ENCODE data around the gene MEIS1. TPM values are rescaled to one million over a fixed set of nuclear protein-coding genes. Genes with fewer than 3 reads are reported as not detected.

The MEIS1 gene
- polyA plus RNA-seq (2012; ENCODE audit: insufficient read length, low read depth) = 10.6 TPM

- TF ChIP-seq TAF1 (IDR thresholded peaks at IDR 0.05; ENCODE audit: borderline replicate concordance, insufficient read depth, low read length) (peak; percentile 98), FOXP2 (optimal IDR thresholded peaks at IDR 0.05; ENCODE audit: borderline replicate concordance, extremely low read depth, extremely low read length, insufficient read depth) (peak; percentile 97), POLR2AphosphoS5 (IDR thresholded peaks at IDR 0.05; ENCODE audit: low read depth, low read length) (peak; percentile 89), SIN3A (IDR thresholded peaks at IDR 0.05; ENCODE audit: borderline replicate concordance, insufficient read depth, low read length) (peak; percentile 95), REST (IDR thresholded peaks at IDR 0.05; ENCODE audit: insufficient read depth in 1 of 2, low read depth in 2 of 2, low read length in 2 of 2) (peak; percentile 46 to 71; a peak in 2 of 4 replicates)
Measured at GRCh38 chr2:66434679-66435548, at the start of gene MEIS1. Gene MEIS1 (plus strand): TSS chr2:66435125. CDS start chr2:66435857, 732 bp downstream.

- no peak for TF ChIP-seq REST (IDR thresholded peaks at IDR 0.05; ENCODE audit: insufficient read depth in 1 of 2, low read depth in 2 of 2, low read length in 2 of 2)
- TF ChIP-seq SIN3A (IDR thresholded peaks at IDR 0.05; ENCODE audit: borderline replicate concordance, insufficient read depth, low read length) = no peak
- no peak for TF ChIP-seq FOXP2 (optimal IDR thresholded peaks at IDR 0.05; ENCODE audit: borderline replicate concordance, extremely low read depth, extremely low read length, insufficient read depth)
- no peak for TF ChIP-seq POLR2AphosphoS5 (IDR thresholded peaks at IDR 0.05; ENCODE audit: low read depth, low read length)
- TF ChIP-seq TAF1 (IDR thresholded peaks at IDR 0.05; ENCODE audit: borderline replicate concordance, insufficient read depth, low read length) = no peak
Measured at GRCh38 chr2:66387016-66387753, 47.7 kb upstream of the MEIS1 start.

GRCh38 chr2:66389651-66390131 lies 45.2 kb upstream of the MEIS1 start:
- TF ChIP-seq SIN3A (IDR thresholded peaks at IDR 0.05; ENCODE audit: borderline replicate concordance, insufficient read depth, low read length) = no peak
- no peak for TF ChIP-seq REST (IDR thresholded peaks at IDR 0.05; ENCODE audit: insufficient read depth in 1 of 2, low read depth in 2 of 2, low read length in 2 of 2)
- no peak for TF ChIP-seq FOXP2 (optimal IDR thresholded peaks at IDR 0.05; ENCODE audit: borderline replicate concordance, extremely low read depth, extremely low read length, insufficient read depth)
- TF ChIP-seq POLR2AphosphoS5 (IDR thresholded peaks at IDR 0.05; ENCODE audit: low read depth, low read length) = no peak
- no peak for TF ChIP-seq TAF1 (IDR thresholded peaks at IDR 0.05; ENCODE audit: borderline replicate concordance, insufficient read depth, low read length)

GRCh38 chr2:66390152-66390551 lies 44.8 kb upstream of the MEIS1 start:
- no peak for TF ChIP-seq REST (IDR thresholded peaks at IDR 0.05; ENCODE audit: insufficient read depth in 1 of 2, low read depth in 2 of 2, low read length in 2 of 2)
- no peak for TF ChIP-seq SIN3A (IDR thresholded peaks at IDR 0.05; ENCODE audit: borderline replicate concordance, insufficient read depth, low read length)
- no peak for TF ChIP-seq POLR2AphosphoS5 (IDR thresholded peaks at IDR 0.05; ENCODE audit: low read depth, low read length)

Measured in PFSK-1 (cell line).